HG02798 (cell line): Measurements from ENCODE around the gene PAX6.
"Not testable (repeated sequence)": the region's sequence is repeated elsewhere in the genome, so short reads cannot be mapped to it uniquely, and the experiment has no call there.

Experiments used
- ATAC-seq: cut with Tn5 transposase; IDR thresholded peaks from one replicate; pipeline ENCODE4 v1.9.1; 2021; ENCODE audit warnings: mild to moderate bottlenecking; ENCODE audit not compliant: unreplicated experiment, poor library complexity

PAX6 gene

GRCh38 chr11:31779374-31779791, 31.7 kb downstream of the PAX6 start:
- no peak for ATAC-seq

- ATAC-seq: no peak
Observed at GRCh38 chr11:31772412-31772811, 38.7 kb downstream of the PAX6 start.

GRCh38 chr11:31770011-31770700, 41.0 kb downstream of the PAX6 start:
- ATAC-seq: no peak

DNA sequence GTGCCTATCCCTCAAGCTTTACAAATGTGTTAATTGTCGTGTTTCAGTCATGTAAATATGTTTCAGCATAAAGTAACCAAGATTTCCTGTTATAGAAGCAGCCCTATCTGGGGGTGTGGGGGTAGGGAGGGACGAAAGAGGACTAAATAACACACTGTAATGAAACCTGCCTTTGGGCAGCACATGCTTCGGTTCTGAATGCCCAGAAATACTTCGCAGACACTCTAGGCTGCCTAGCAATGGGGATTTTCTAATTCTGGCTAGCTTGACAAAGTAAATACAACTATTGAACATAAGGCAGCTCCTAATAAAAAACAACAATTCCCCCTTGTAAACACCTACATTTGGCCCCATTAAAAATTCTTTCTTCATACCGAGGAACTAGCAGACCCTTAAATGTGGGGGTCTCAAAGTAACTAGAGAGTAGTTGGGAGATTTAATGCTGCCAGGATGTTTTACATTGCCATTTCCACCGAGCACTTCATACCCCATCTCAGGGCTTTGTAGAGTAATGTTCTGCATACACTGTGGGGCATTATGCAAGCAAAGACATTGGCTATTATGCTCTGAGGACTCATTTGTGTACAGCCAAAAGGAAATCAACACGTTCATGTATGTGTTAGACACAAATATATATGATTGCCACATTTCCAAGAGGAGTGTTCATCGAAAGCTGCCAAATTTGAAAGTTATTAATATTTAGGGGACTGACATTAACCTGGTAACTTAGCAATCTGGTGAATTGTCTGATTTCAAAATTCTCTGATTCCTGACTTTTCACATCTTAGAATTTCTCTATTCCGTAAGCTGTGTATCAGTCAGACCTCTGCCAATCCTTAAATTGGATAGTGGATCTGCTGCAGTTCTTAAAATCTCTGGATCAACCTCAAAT, 42.1 kb downstream of the PAX6 start:
- no peak for ATAC-seq

DNA sequence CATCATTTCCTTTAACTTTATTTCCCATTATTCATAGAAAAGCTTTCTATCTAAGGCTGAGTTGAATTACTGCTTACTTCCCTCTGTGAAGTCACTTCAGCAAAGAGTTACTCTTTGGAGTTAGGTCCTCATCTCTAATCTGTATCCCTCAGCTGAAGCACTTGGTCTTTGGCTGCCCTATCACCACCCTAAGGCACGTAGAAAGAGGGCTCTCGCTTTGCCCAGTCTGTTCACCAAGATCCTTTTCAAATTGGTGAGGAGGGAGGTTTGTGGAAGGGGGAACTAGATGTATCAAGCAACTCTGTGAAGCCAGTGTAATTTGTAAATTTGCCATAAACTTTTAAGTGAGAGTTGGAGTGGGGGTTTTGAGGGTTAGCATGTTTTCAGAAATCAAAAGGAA, 43.4 kb downstream of the PAX6 start:
- ATAC-seq: no peak

DNA sequence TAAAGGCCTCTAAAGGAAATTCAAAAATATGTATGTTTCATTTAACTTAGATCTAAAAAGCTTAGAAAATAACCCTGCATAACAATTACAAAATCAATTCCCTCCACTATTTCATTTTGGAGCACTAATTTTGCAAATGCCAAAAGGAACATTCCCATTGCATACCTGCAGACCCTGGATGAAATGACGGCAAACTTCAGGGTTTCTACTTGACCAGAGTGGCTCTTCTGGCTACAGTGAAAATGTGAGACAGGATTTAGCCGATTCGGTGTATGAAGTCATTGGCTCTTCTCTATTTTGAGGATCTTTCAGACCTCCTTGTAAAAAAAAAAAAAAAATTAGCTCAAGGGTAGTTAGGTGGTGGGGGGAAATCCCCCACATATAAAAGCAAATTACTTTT, 44.1 kb downstream of the PAX6 start:
- no peak for ATAC-seq

GRCh38 chr11:31764766-31765165, 46.4 kb downstream of the PAX6 start:
- no peak for ATAC-seq

- ATAC-seq: no peak
Observed at GRCh38 chr11:31764261-31764660, 46.9 kb downstream of the PAX6 start.

DNA sequence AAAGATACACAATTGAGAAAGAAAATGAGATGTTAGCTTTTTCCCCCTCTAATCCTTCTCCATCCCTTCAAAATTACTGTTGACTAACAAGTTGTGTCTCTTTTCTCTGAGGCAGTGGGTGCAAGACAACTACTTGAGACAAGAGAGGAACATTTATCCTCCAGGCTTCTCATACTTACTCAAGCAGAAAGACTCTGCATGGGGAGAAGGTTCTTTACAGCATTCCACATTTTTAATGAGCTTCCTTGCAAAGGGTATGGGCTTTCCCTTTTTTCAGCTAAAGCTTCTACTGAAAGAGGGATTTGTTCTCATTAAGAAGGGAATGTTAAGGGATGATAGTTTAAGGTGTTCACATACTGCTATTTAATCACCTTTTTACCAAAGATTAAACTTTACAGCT, 47.8 kb downstream of the PAX6 start:
- no peak for ATAC-seq

GRCh38 chr11:31761636-31762035, 49.5 kb downstream of the PAX6 start:
- ATAC-seq: no peak

DNA sequence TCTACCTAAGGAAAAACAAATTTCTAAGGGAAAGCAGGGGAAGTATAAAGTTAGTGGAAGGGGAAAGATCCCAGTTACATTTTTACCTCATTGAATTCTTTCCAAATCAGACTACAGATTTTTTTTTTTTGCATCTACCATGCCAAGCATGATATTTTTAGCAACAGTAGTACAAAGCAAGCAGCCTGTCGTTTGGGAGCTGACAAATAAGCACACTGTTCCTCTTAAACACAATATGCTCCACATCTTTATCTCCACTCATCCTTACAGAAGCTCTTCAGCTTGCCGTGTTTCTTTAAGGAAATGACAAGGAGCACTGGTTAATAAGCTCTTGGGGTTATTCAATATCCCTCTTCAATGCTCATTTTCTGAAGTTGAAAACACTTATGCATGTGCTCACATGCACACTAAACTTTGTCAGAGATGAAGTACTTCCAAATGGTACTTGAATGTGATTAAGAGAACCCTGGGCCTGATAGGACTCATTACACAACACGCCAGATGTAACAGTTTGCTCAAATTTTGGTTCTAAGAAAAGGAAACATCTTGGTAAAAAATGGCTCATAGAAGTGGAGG, 53.8 kb downstream of the PAX6 start:
- no peak for ATAC-seq

DNA sequence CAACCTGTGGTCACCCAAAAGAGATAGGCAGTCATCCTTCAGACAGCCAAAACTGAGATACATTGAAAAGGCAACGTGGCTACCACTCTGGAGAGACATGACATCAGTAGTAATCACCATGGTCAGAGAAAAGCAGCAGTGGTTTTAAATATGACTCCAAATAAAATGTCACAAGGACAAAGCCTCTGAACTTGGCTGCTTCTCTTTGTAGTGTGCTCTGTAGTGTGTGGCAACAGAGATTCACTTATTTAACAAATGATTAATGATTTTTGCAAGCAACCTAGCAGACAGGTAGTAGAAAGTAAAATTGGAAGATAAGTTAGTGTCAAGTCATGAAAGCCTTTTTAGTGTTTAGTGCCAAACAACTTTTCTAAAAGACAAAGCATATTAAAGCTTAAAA, 63.5 kb downstream of the PAX6 start:
- no peak for ATAC-seq

GRCh38 chr11:31740731-31741368, 70.3 kb downstream of the PAX6 start:
- ATAC-seq: not testable (repeated sequence)

DNA sequence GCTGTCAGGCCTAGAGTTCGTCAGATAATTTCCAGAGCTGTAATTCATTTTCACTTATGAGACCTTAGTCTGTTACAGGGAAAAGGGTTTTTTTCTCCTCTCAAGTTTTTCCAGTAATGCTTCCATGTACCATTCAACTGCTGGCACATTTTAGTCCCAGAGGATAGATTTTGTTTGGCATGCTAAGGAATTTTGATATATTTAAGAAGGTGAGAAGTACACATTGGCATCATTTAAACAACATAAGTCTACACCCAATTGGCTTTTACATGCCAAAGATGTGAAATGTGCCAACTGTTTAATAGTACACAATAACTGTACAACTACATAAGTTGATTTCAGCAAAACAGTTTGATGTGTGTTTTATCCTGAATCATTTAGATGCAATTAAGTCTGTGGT, 71.0 kb downstream of the PAX6 start:
- no peak for ATAC-seq
